ACHN (cell line): ENCODE data around the gene SYCP3.

Experiments used
- DNase-seq: peaks from one replicate; pipeline ENCODE4 v3.0.0-alpha.2; 2015
- in situ Hi-C: cut with HindIII; loops from 2 replicates; pipeline ENCODE4 v1.10.0; 2017; ENCODE audit warnings: low sequenced_read_pairs, low pct_ligation_motif_present, low pct_unique_long_range_greater_than_20kb

The SYCP3 gene

DNA sequence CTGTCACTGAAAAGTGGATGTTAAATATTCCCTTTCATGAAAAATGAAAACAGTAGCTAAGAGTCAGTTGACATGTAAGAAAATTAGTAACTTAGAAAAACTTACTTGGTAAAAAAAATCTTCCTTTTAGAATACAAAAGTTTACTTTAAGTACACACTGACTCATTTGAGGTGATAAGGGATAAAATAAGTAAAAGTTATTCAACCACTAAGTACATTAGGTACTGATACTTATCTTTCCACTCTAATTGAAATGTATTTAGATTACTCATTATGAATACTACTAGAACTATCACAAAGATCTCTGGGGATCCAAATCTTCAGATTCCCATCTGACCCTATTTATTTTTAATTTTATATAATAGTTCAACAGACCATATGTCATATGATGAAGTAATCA, 12.2 kb downstream of the SYCP3 start:
- no peak for DNase-seq
- in situ Hi-C loops: no loop called here

DNA sequence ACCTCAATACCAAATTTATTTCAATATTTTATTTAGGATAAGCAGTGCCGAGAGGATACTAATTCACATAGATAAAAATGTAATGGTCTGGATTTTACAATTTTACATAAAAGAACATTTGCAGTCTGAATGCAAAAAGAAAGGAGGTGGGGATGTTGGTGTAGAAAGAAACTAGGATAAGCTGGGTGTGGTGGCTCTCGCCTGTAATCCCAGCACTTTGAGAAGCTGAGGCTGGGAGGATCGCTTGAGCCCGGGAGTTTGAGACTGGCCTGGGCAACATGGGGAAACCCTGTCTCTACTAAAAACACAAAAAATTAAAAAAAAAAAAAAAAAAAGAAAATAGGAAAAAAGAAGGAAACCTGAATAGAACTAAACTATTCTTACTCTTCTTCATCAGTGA, 16.9 kb downstream of the SYCP3 start:
- no peak for DNase-seq
- in situ Hi-C loops: no loop called here

DNA sequence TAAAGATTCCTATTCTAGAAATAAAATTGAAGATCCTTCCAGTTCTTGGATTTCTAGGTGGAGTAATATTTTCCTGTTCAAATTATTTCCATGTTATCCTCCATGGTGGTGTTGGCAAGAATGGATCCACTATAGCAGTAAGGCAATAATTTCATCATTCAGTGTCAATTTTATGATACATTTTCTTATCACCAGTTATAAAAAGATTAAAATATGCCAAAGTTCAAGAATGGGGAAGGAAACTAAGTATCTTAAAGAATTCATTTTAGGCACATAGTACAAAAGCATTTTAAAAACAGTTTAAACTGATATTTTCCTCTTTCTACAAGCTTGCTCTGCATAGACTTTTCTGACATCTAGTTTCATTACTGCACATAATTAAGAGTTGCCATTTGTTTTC, 19.1 kb downstream of the SYCP3 start:
- in situ Hi-C loops: no loop called here

DNA sequence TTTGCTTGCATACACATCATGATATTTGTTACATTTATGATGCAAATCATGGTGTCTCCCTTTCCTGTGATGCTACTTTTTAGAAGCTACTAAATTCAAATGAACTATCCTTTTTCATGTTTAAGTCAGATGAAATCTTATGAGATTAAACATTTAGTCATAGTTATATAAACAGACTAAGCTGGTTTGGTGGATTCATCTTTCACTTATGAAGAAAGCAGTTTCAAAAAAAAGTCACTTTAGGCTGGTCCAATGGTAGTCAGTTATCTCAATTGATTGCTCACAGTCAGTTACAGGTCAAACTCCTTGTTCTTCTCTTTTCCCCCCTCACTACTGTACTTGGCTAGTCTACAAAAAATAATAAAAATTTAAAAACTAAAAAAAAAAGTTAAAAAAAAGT, 19.7 kb downstream of the SYCP3 start:
- in situ Hi-C loops: no loop called here
- no peak for DNase-seq

More for the DNA sequence above, 19.1 kb downstream of the SYCP3 start:
- no peak for DNase-seq

DNA sequence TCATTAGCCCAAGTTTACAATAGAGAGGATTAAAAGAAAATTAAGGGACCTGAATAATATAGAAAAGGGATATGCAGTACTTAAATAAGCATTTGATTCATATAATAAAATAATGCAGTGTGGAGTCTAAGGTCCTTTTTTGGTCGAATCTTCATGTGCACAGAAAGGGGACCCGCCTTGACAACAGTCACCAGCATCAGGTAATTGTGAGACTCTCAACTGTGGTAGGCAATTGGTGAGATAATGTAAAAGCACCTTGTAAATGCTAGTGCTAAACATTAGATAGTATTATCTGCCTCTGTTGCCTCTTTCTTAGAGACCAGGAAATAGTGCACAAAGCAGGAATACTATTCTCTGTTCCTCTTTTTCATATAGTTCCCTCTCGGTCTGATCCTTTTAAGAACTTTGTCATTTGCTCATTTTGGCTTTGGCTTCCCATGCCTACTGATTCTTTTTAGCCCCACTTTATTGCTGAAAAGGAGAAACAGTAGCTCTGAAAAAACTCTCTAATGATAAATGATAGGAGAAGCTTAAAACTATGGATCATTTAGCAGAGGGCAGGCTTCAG, 24.3 kb downstream of the SYCP3 start:
- in situ Hi-C loops: no loop called here
- DNase-seq: no peak

DNA sequence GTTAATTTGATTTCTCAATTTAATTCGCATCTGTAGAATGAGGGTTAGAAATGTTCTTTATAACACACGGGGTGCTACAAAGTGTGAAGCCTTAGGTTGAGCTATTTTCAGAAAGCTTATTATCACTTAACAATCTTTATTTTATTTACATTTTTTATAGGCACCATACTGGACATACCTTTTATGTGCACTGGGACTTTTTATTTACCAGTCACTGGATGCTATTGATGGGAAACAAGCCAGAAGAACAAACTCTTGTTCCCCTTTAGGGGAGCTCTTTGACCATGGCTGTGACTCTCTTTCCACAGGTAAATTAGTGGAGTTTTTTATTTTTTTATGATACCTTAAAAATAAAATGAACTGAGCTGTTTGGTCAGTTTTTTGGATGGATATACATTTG, 25.3 kb downstream of the SYCP3 start:
- DNase-seq: no peak
- in situ Hi-C loops: no loop called here

DNA sequence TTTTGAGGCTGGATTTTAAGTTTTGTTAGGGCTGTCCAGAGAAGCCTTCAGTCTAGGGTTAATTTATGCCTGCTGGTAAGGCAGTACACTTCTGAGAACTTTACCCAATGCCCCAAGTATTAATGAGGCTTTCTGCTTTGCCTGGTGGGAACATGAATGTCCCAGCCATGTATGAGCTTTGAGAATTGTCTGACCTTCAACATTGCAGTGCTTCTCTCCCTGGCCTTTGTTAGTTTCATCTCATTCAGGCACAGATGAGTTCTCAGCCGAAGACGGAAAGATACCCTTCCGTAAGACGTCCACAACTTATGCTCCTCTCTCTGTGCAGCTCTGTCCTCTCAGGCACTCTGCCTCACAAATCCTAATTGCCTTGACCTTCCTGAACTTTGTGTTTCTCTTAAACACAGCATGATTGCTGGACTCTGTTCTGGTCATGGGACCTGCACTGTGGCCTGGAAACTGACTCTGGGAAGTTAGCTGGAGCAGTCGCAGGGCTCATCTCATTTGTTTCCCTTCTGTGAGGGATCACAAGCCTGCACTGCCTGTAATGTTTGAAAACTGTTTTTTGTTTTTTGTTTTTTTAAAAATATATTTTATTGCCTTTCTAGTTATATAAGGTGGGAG, 26.1 kb downstream of the SYCP3 start:
- in situ Hi-C loops: no loop called here
- no peak for DNase-seq

DNA sequence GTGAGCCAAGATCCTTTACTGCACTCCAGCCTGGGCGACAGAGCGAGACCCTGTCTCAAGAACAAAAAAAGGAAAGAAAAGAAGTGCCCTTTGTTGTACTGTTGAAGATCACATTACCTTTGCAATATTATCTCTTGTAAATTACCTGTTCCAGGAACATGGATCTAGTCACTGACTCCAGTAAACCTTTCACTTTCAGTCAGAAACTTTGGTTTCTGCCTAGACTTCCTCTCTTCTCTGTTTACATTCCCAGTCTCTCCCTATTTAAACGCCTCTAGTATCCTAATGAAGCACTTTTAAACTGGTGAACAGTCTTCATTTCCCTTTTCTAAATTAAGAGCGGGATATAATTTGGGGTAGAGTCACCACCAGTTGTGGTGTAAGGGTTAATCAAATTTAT, 29.0 kb downstream of the SYCP3 start:
- in situ Hi-C loops: no loop called here
- no peak for DNase-seq

DNA sequence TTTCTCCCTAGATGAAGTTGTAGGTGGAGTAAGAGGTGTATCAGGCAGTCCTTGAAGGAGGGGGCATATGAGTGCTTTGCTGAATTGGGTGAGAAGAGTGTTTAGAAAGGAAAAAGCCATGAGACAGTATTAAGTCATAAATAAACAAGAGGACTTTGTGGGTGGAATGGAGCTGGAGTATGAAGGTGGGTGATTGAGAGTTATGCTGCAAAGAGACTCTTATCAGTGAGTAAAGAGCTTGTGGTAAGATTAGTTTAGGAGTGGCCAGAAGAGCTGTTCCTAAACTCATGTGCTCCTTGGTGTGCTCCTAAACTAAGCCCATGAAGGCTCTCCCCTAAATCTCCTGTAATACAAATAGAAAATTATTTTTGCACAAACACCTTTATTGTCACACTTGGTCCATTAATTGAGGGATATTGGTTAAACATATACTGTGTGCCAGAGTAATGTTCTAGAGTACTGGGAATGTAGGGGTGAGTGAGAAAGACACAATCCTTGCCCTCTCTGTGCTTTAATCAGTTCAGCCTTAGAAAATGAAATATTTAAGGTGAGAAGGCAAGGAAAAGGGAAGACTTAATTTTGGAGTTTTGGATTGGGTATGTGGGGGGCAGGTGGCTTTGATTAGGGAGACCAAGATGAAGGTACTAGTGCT, 32.0 kb downstream of the SYCP3 start:
- in situ Hi-C loops: no loop called here
- no peak for DNase-seq

DNA sequence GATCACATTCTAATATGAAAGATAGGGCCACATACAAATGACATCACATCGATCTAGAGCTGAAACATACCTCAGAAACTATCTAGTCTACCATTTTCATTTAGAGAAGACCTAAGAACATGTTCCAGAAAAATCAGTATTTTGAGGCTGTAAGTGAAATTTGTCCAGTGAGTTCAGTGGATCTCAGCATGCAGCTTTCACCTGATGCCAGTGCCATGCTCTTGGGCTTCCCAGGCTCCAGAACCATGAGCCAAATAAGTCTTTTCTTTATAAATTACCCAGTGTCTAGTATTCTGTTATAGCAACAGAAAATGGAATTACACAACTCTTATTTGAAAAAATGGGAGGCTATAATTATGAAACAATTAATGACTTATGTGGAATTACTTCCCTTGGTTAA, 32.9 kb downstream of the SYCP3 start:
- in situ Hi-C loops: no loop called here
- no peak for DNase-seq

DNA sequence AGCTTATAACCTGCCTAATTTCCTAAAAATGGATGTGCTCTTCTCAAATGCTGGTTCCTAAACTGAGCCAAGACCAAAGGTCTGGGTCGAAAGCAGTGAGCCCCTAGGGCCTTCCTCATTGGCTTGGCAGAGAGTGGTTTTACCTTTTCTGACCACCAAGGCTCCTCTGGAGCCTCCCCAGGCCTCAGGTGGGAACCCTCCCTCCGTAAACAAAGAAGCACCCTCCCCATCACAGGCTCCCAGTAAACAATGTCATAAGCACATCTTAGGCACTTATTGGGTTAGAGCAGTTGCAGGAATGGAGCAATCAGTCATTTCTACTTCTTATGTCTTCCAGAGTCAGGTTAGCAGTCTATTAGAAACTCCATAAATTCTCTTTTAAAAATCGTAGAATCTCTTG, 35.8 kb downstream of the SYCP3 start:
- in situ Hi-C loops: no loop called here
- no peak for DNase-seq

DNA sequence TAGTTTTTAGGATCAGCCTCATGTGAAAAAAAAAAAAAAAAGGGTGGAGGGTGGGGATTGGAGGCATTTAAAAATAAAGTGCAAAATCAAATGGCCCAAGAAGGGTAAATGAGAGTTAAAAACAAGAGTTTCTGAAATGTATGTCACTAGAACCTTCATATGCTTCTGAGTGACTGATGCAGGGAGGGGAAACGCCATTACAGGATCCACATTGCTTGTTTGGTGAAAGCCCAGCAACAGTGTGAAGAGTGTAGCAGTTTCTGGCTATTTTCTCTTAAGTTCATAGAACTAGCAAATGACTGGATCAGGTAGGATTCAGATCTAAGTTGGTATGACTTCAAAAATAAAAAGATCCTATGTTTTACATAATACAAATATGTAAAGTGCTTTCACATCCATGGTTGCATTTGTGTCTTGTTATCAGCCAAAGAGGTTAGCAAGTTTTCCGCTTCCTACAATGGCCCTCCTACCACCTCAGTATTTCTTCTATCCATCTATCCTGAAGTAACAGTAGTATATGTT, 38.9 kb downstream of the SYCP3 start:
- DNase-seq: no peak
- in situ Hi-C loops: no loop called here

DNA sequence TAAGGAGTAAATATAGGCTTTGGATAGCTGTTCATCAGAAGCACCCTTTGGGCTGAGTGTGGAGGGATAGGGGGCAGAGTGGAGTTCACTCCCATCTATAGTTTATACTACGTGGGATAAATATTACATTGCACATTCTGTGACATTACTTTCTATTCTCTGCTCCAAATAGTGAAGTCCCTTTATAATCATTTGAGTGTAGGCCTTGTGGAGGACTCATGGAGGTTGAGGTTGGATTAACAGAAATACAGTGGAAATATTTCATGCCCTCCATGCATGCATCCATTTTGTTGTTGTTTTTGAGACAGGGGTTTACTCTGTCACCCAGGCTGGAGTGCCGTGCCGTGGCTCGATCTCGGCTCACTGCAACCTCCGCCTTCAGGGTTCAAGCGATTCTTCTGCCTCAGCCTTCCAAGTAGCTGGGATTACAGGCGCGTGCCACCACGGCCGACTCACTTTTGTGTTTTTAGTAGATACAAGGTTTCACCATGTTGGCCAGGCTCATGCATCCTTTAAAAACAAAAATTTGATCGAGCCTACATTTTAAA, 40.4 kb downstream of the SYCP3 start:
- in situ Hi-C loops: no loop called here
- DNase-seq: peak; percentile 47

DNA sequence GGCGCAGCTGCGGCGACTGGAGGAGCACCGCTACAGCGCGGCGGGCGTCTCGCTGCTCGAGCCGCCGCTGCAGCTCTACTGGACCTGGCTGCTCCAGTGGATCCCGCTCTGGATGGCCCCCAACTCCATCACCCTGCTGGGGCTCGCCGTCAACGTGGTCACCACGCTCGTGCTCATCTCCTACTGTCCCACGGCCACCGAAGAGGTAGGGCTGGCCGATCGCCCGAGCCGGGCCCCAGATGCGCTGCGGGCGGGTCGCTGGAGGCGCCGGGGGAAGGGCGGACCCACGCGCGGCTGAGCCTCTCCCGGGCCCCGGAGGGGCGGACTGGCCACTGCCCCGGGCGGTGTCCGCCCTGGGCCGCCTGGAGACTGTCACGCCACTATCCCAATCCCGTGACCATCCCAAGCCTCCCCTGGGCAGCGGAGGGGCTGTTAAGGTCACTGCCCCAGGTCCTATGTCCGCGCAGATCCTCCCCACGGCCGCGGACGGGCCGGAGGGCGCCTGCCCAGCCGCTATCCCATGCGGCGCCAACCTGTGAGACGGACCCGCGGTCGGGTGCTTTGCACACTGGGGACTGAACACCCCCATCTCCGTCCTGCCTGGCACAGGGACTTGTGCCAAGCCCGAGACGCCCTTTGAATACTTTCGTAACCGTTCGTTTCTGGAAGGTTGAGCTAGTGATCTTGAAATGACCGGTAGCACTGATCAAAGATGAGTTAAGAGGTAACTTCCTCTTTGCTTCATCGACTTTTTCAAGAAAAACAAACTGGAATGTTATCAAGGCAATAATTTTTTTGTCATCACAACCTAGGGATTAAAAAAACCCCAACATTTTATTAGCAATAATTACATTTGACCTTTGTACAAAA, 41.1 kb downstream of the SYCP3 start:
- in situ Hi-C loops: no loop called here
- peak; percentile 53 for DNase-seq

DNA sequence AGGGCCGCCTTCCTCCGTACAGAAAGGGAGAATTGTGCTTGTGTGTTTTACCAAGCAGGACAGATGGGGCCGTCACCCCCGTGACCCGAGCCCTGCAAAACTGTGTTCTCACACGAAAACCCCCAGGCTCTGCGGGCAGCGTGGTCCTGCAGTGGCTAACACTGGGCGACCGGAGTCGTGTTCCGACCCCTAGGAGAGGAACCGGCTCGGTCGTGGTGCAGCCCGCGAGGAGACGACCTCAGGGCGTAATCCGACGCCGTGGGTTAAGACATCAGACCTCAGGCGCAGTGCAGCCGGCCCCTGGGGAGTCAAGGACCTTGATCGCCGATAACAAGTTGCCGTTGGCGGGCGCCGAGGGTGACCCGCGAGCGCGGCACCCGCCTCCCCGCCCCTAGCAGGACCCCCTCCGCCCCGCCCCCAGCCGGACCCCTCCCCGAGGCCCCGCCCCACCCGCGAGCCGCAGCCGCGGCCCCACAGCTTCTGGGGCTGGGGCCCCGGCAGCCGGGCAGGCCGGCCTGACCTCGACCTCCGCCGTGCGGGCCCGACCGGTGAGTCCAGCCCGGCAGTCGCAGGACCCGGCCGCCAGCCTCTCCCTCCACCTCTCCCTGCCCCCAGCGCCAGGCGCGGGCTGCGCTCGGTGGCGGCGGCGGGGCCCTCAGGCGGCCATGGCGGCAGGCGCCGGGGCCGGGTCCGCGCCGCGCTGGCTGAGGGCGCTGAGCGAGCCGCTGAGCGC, 41.9 kb downstream of the SYCP3 start, which contains the start of gene CHPT1:
Gene CHPT1 (plus strand): TSS at position 444 of the 733 bp plus-strand sequence. CDS start 222 bp downstream, at position 666.
- in situ Hi-C loops: no loop called here
- DNase-seq: peak; percentile 64

DNA sequence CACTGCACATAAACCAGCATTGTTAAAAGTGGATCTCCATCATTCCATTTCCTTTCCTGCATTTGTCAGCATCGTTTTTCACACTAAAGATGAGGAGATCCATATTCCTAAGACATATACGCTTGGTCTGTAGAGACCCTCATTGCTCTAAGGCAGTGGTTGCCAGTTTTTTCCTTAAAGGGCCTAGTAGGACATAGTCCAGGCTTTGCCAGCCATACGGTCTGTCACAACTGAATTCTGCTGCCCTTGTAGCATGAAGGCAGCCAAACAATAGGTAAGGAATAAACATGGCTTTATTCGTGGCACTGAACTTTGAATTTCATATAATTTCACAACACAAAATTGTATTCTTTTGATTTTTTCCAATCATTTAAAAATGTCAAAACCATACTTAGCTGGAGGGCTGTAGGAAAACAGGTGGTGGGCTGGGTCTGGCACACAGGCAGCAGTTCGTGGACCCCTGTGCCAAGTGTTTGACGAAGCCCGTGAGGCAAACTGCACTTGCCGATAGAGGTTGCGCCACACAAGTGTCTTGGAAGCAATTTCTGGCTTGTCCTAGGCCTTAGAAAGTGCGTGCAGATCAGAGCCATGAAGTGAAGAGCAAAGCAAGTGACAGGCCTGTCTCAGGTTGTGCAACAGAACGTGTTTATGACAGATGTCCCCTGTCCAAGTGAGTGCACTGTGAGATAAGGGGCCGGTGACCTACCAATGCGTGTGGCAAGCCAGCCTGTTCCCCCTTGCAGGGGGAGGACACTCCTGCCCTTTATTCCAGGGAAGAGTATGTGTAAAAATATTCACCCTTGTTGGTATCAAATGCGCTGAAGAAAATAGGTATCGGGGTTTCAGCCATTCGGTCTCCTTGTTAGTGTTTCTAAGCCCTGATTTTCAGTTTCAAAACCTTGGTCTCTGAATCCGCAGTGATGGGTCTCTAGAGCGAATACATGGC, 42.7 kb downstream of the SYCP3 start:
- no peak for DNase-seq
- in situ Hi-C loops: no loop called here

DNA sequence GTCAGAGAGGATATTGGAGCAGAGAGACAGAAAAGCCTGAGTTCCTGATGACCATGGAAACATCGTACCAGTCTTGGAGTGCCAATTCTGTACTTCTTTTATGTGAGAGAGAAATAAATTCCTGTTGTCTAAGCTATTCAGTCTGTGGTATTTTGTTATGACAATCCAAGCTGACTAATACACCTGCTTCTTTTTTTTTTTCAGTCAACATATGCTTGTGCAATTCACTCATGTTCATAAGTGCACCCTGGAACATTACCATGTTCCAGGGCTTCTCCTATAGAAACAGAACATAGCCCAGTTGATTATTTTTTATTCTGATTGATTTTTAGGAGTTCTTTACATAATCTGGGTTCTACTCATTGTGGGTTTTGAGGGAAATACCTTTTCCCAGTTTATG, 43.6 kb downstream of the SYCP3 start:
- in situ Hi-C loops: no loop called here
- no peak for DNase-seq
